ENCODE data around the gene GRAMD4. TPM values are rescaled to one million over a fixed set of nuclear protein-coding genes. Genes with fewer than 3 reads are reported as not detected.
A peak's percentile ranks its signal among the peaks of the same experiment; 100 is the strongest.

GRAMD4 gene
- polyA plus RNA-seq, 3 donors: 9.5 to 33.3 (median 12.6) TPM

GRCh38 chr22:46628756-46629155 is 8.6 kb downstream of the GRAMD4 start:
- intact Hi-C loops (cut with micrococcal nuclease): no loop called here
- TF ChIP-seq, protein P1, sequence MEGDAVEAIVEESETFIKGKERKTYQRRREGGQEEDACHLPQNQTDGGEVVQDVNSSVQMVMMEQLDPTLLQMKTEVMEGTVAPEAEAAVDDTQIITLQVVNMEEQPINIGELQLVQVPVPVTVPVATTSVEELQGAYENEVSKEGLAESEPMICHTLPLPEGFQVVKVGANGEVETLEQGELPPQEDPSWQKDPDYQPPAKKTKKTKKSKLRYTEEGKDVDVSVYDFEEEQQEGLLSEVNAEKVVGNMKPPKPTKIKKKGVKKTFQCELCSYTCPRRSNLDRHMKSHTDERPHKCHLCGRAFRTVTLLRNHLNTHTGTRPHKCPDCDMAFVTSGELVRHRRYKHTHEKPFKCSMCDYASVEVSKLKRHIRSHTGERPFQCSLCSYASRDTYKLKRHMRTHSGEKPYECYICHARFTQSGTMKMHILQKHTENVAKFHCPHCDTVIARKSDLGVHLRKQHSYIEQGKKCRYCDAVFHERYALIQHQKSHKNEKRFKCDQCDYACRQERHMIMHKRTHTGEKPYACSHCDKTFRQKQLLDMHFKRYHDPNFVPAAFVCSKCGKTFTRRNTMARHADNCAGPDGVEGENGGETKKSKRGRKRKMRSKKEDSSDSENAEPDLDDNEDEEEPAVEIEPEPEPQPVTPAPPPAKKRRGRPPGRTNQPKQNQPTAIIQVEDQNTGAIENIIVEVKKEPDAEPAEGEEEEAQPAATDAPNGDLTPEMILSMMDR (IDR thresholded peaks at IDR 0.05): no peak
- 94% methylated on average over 11 of the region's 12 CpGs for WGBS (ENCODE audit: insufficient coverage)
- Mint-ChIP-seq H3K4me1 (peaks cover 18% of the 10 kb centered on the region), H3K9me3 (no peaks in the 10 kb centered on the region), H3K36me3 (peaks cover 43 to 74% of the 10 kb centered on the region in 2 donors), H3K4me3 (no peak overlapping the region), H3K27ac (peak overlapping the region in 3 of 7 donors; percentile 18 to 85 (median 22)), H3K27me3 (ENCODE audit: low read depth in 3 of 3) (no peaks in the 10 kb centered on the region)
- Histone ChIP-seq H2AFZ (ENCODE audit: insufficient read depth, low read depth, low read length, poor library complexity, severe bottlenecking) (no peak overlapping the region), H3K4me2 (replicated peaks; ENCODE audit: extremely low read depth, low read length, poor library complexity, severe bottlenecking) (no peak overlapping the region), H3K79me2 (ENCODE audit: insufficient read depth, low read length) (peaks cover 72% of the 10 kb centered on the region), H4K20me1 (ENCODE audit: insufficient read depth, low read length) (peaks cover 91% of the 10 kb centered on the region), H3K9ac (ENCODE audit: insufficient read depth, low read length, poor library complexity, severe bottlenecking) (no peak overlapping the region), H3K36me3 (replicated peaks in 1 of 2; ENCODE audit: control insufficient read depth in 1 of 2, insufficient read depth in 2 of 2, low read length in 2 of 2) (peaks cover 61 to 66% of the 10 kb centered on the region in 2 donors), H3K9me3 (replicated peaks in 1 of 2; ENCODE audit: control insufficient read depth in 1 of 2, insufficient read depth in 1 of 2, low read length in 2 of 2) (no peaks in the 10 kb centered on the region), H3K4me1 (ENCODE audit: control insufficient read depth in 1 of 2, insufficient read depth in 2 of 2, low read length in 2 of 2) (peaks cover 16 to 18% of the 10 kb centered on the region in 2 donors), H3K27ac (ENCODE audit: low read depth in 1 of 2, low read length in 2 of 2) (no peak overlapping the region), H3K27me3 (ENCODE audit: control insufficient read depth in 2 of 2, insufficient read depth in 2 of 2, low read length in 2 of 2) (no peaks in the 10 kb centered on the region), H3K4me3 (replicated peaks in 1 of 3; ENCODE audit: low read depth in 2 of 3, low read length in 3 of 3) (no peak overlapping the region)
- DNase-seq: no peak

- no peak for DNase-seq
- Mint-ChIP-seq H3K9me3 (no peaks in the 10 kb centered on the region), H3K27me3 (ENCODE audit: low read depth in 3 of 3) (no peaks in the 10 kb centered on the region), H3K4me3 (no peak overlapping the region), H3K4me1 (peaks cover 12% of the 10 kb centered on the region), H3K27ac (no peak overlapping the region), H3K36me3 (peaks cover 48 to 79% of the 10 kb centered on the region in 2 donors)
- Histone ChIP-seq H3K4me3 (replicated peaks in 1 of 3; ENCODE audit: low read depth in 2 of 3, low read length in 3 of 3) (no peak overlapping the region), H3K79me2 (ENCODE audit: insufficient read depth, low read length) (peaks cover 68% of the 10 kb centered on the region), H3K4me1 (ENCODE audit: control insufficient read depth in 1 of 2, insufficient read depth in 2 of 2, low read length in 2 of 2) (peaks cover 10 to 13% of the 10 kb centered on the region in 2 donors), H3K9ac (ENCODE audit: insufficient read depth, low read length, poor library complexity, severe bottlenecking) (no peak overlapping the region), H3K27me3 (ENCODE audit: control insufficient read depth in 2 of 2, insufficient read depth in 2 of 2, low read length in 2 of 2) (no peaks in the 10 kb centered on the region), H3K27ac (ENCODE audit: low read depth in 1 of 2, low read length in 2 of 2) (no peak overlapping the region), H4K20me1 (ENCODE audit: insufficient read depth, low read length) (peaks cover 95% of the 10 kb centered on the region), H2AFZ (ENCODE audit: insufficient read depth, low read depth, low read length, poor library complexity, severe bottlenecking) (no peak overlapping the region), H3K36me3 (replicated peaks in 1 of 2; ENCODE audit: control insufficient read depth in 1 of 2, insufficient read depth in 2 of 2, low read length in 2 of 2) (peaks cover 61 to 71% of the 10 kb centered on the region in 2 donors), H3K4me2 (replicated peaks; ENCODE audit: extremely low read depth, low read length, poor library complexity, severe bottlenecking) (no peak overlapping the region), H3K9me3 (replicated peaks in 1 of 2; ENCODE audit: control insufficient read depth in 1 of 2, insufficient read depth in 1 of 2, low read length in 2 of 2) (no peaks in the 10 kb centered on the region)
- 94% methylated on average over 11 of the region's 16 CpGs for WGBS (ENCODE audit: insufficient coverage)
- TF ChIP-seq, protein P1 (IDR thresholded peaks at IDR 0.05): no peak
- intact Hi-C loops (cut with micrococcal nuclease): no loop called here
These were observed 9.1 kb downstream of the GRAMD4 start for GRCh38 chr22:46629291-46629690.

Measured in CD14-positive monocyte (primary cell).